WTC11 (cell line): Measurements from ENCODE around the gene ZNF780B. TPM values are rescaled to one million over a fixed set of nuclear protein-coding genes. Genes with fewer than 3 reads are reported as not detected.

Experiments used
- ATAC-seq: fragments of 200-7000 bp; cut with Tn5 transposase; 2 replicates; pipeline ENCODE4 v1.10.0; 2021; ENCODE audit warnings: mild to moderate bottlenecking, moderate library complexity
- CTCF ChIA-PET: fragments of 300-600 bp; sonication (Branson Sonifier 250); formaldehyde crosslinking; loops from one replicate; lab custom pipeline; 2021; ENCODE audit warnings: antibody characterized with exemption; lab: Charles Lee
- POLR2A ChIA-PET: fragments of 350-600 bp; sonication (Branson Sonifier 250); formaldehyde crosslinking; loops from one replicate; lab custom pipeline; 2021; ENCODE audit warnings: antibody characterized with exemption; lab: Charles Lee
- DNase-seq: peaks from one replicate; pipeline ENCODE4 v3.0.0; 2021; ENCODE audit warnings: low spot score
- H3K27ac Mint-ChIP-seq: 2 replicates; pipeline ENCODE4 v1.8.0; 2021; ENCODE audit warnings: mixed read lengths
- H3K27me3 Mint-ChIP-seq: 2 replicates; pipeline ENCODE4 v1.8.0; 2021; ENCODE audit warnings: low read depth, mild to moderate bottlenecking, moderate library complexity, mixed read lengths
- H3K36me3 Mint-ChIP-seq: 2 replicates; pipeline ENCODE4 v1.8.0; 2021; ENCODE audit warnings: mixed read lengths
- H3K4me1 Mint-ChIP-seq: 2 replicates; pipeline ENCODE4 v1.8.0; 2022; ENCODE audit warnings: mixed read lengths
- H3K4me3 Mint-ChIP-seq: 2 replicates; pipeline ENCODE4 v1.8.0; 2021; ENCODE audit warnings: mild to moderate bottlenecking, moderate library complexity, mixed read lengths
- H3K9me3 Mint-ChIP-seq: 2 replicates; pipeline ENCODE4 v1.8.0; 2021; ENCODE audit warnings: mixed read lengths
- CREB1 ChIP-seq: sonication (generic); formaldehyde crosslinking; IDR thresholded peaks from 2 replicates; pipeline ENCODE4 v1.8.0; 2023; ENCODE audit warnings: mild to moderate bottlenecking, missing genetic modification reagents
- EMX1 ChIP-seq: fragments of 250-450 bp; sonication (Bioruptor Pico); IDR thresholded peaks from 2 replicates; pipeline ENCODE4 v1.8.0; 2021; ENCODE audit warnings: mild to moderate bottlenecking
- ETV6 ChIP-seq: sonication (generic); formaldehyde crosslinking; IDR thresholded peaks from 2 replicates; pipeline ENCODE4 v1.8.1; 2022; ENCODE audit warnings: mild to moderate bottlenecking, missing genetic modification reagents
- FOXK1 ChIP-seq: sonication (generic); formaldehyde crosslinking; IDR thresholded peaks from 2 replicates; pipeline ENCODE4 v1.8.0; 2022; ENCODE audit warnings: mild to moderate bottlenecking, moderate library complexity, missing genetic modification reagents
- FOXP1 ChIP-seq: sonication (generic); formaldehyde crosslinking; IDR thresholded peaks from 2 replicates; pipeline ENCODE4 v1.8.0; 2022; ENCODE audit warnings: missing genetic modification reagents, mild to moderate bottlenecking, moderate library complexity, borderline replicate concordance
- GABPB1 ChIP-seq: sonication (generic); formaldehyde crosslinking; IDR thresholded peaks from 2 replicates; pipeline ENCODE4 v1.8.1; 2023; ENCODE audit warnings: mild to moderate bottlenecking, missing genetic modification reagents
- HMGA2 ChIP-seq: fragments of 250-450 bp; sonication (Bioruptor Pico); IDR thresholded peaks from 2 replicates; pipeline ENCODE4 v1.4.0; 2021; ENCODE audit warnings: mild to moderate bottlenecking, moderate library complexity
- KAT7 ChIP-seq: sonication (generic); formaldehyde crosslinking; IDR thresholded peaks from 2 replicates; pipeline ENCODE4 v1.8.1; 2023; ENCODE audit warnings: missing genetic modification reagents, mild to moderate bottlenecking, borderline replicate concordance
- MLX ChIP-seq: sonication (generic); formaldehyde crosslinking; IDR thresholded peaks from 2 replicates; pipeline ENCODE4 v1.8.1; 2023; ENCODE audit warnings: mild to moderate bottlenecking, missing genetic modification reagents, moderate library complexity
- MYBL2 ChIP-seq: sonication (generic); formaldehyde crosslinking; IDR thresholded peaks from 2 replicates; pipeline ENCODE4 v1.8.1; 2023; ENCODE audit warnings: mild to moderate bottlenecking, moderate library complexity, missing genetic modification reagents
- NR2C2 ChIP-seq: sonication (generic); formaldehyde crosslinking; IDR thresholded peaks from 2 replicates; pipeline ENCODE4 v1.8.0; 2022; ENCODE audit warnings: mild to moderate bottlenecking, missing genetic modification reagents
- NR3C1 ChIP-seq: sonication (generic); formaldehyde crosslinking; conservative IDR thresholded peaks from 2 replicates; pipeline ENCODE4 v1.8.1; 2023; ENCODE audit warnings: low read depth, mild to moderate bottlenecking, missing genetic modification reagents
- RELA ChIP-seq: sonication (generic); formaldehyde crosslinking; IDR thresholded peaks from 2 replicates; pipeline ENCODE4 v1.8.1; 2022; ENCODE audit warnings: missing genetic modification reagents, mild to moderate bottlenecking, borderline replicate concordance
- SMAD3 ChIP-seq: sonication (generic); formaldehyde crosslinking; IDR thresholded peaks from 2 replicates; pipeline ENCODE4 v1.8.0; 2022; ENCODE audit warnings: missing genetic modification reagents, mild to moderate bottlenecking, borderline replicate concordance
- SMAD4 ChIP-seq: sonication (generic); formaldehyde crosslinking; IDR thresholded peaks from 2 replicates; pipeline ENCODE4 v1.8.0; 2022; ENCODE audit warnings: mild to moderate bottlenecking, missing genetic modification reagents
- TEAD4 ChIP-seq: sonication (generic); formaldehyde crosslinking; IDR thresholded peaks from 2 replicates; pipeline ENCODE4 v1.8.0; 2022; ENCODE audit warnings: mild to moderate bottlenecking, missing genetic modification reagents
- ZBTB43 ChIP-seq: sonication (generic); formaldehyde crosslinking; IDR thresholded peaks from 2 replicates; pipeline ENCODE4 v1.8.1; 2023; ENCODE audit warnings: mild to moderate bottlenecking, missing genetic modification reagents
- ZNF232 ChIP-seq: sonication (generic); formaldehyde crosslinking; IDR thresholded peaks from 2 replicates; pipeline ENCODE4 v1.8.0; 2022; ENCODE audit warnings: mild to moderate bottlenecking, missing genetic modification reagents
- ZNF416 ChIP-seq: fragments of 250-450 bp; sonication (Bioruptor Pico); IDR thresholded peaks from 2 replicates; pipeline ENCODE4 v1.9.0; 2021; ENCODE audit warnings: mild to moderate bottlenecking, inconsistent platforms
- ZNF423 ChIP-seq: fragments of 250-450 bp; sonication (Bioruptor Pico); IDR thresholded peaks from 2 replicates; pipeline ENCODE4 v2.1.2; 2022; ENCODE audit warnings: mild to moderate bottlenecking, moderate library complexity
- ZNF671 ChIP-seq: fragments of 250-450 bp; sonication (Bioruptor Pico); IDR thresholded peaks from 2 replicates; pipeline ENCODE4 v1.8.0; 2021; ENCODE audit warnings: mild to moderate bottlenecking
- total RNA-seq: library from RNA; stranded (reverse); gene quantifications from 3 replicates; pipeline ENCODE4 v1.2.3, GENCODE V29; 2021
- TF ChIP-seq, protein P1 (sequence below): sonication (generic); formaldehyde crosslinking; conservative IDR thresholded peaks from 2 replicates; pipeline ENCODE4 v1.8.1; 2023; ENCODE audit warnings: mild to moderate bottlenecking, low read depth, missing genetic modification reagents, moderate library complexity
- TF ChIP-seq, protein P2 (sequence below): sonication (generic); formaldehyde crosslinking; IDR thresholded peaks from 2 replicates; pipeline ENCODE4 v1.8.1; 2023; ENCODE audit warnings: mild to moderate bottlenecking, moderate library complexity, missing genetic modification reagents
- TF ChIP-seq, protein P3 (sequence below): fragments of 250-450 bp; sonication (Bioruptor Pico); IDR thresholded peaks from 2 replicates; pipeline ENCODE4 v1.8.0; 2021; ENCODE audit warnings: mild to moderate bottlenecking
- TF ChIP-seq, protein P4 (sequence below): sonication (generic); formaldehyde crosslinking; IDR thresholded peaks from 2 replicates; pipeline ENCODE4 v1.8.0; 2022; ENCODE audit warnings: mild to moderate bottlenecking, missing genetic modification reagents

The ZNF780B gene
- total RNA-seq, 1 experiment from 2014 or later, result 22.9 TPM

DNA sequence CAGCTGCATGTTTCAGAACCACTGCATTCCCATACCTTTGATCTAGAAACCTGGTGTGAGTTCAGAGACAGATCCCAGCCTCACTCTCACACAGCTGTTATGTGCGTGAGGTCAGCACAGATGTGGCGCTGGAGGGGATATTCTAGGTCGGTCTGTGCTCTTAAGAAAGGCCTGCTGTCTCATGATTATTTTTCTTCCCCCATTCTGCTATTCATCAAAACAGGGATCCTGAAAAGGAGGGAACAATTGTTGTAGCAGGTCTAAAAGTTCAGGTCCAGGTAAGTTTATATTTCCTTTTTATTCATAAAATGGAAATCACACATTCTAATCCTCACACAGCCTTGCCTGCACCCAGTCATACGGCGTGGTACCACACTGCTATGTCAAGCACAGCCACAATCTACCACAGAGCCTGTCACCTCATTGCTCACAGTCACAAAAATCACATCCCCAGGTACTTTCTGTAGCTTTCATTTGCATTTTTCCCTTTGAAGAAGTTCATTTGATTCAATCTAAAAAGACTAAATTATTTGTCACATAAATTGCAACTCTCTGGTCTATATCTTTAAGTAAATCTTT, 58.3 kb downstream of the ZNF780B start:
- H3K27ac Mint-ChIP-seq, result no peak overlapping the region
- ATAC-seq, result no peak
- peak overlapping the region; percentile 99 for H3K4me3 Mint-ChIP-seq
- peaks cover 21% of the 10 kb centered on the region for H3K36me3 Mint-ChIP-seq
- H3K4me1 Mint-ChIP-seq, result peaks cover 14% of the 10 kb centered on the region
- POLR2A ChIA-PET, result interaction anchor here (1.7 kb wide), 1 partner anchor 27 kb away, joined by 5 read pairs; the partner anchor contains the start of gene PSMC4
- CTCF ChIA-PET, result interaction anchor here (1.0 to 1.1 kb wide), 3 partner anchors 27 to 220 kb away, joined by 3 to 4 read pairs (median 3); partner anchors contain the start of genes PSMC4, TTC9B and ZNF780A
- TF ChIP-seq CREB1, result no peak
- TF ChIP-seq MYBL2 (CRISPR knock-in tag), result no peak
- no peak for TF ChIP-seq EMX1
- TF ChIP-seq HMGA2 (CRISPR knock-in tag), result no peak
- TF ChIP-seq, protein P1, sequence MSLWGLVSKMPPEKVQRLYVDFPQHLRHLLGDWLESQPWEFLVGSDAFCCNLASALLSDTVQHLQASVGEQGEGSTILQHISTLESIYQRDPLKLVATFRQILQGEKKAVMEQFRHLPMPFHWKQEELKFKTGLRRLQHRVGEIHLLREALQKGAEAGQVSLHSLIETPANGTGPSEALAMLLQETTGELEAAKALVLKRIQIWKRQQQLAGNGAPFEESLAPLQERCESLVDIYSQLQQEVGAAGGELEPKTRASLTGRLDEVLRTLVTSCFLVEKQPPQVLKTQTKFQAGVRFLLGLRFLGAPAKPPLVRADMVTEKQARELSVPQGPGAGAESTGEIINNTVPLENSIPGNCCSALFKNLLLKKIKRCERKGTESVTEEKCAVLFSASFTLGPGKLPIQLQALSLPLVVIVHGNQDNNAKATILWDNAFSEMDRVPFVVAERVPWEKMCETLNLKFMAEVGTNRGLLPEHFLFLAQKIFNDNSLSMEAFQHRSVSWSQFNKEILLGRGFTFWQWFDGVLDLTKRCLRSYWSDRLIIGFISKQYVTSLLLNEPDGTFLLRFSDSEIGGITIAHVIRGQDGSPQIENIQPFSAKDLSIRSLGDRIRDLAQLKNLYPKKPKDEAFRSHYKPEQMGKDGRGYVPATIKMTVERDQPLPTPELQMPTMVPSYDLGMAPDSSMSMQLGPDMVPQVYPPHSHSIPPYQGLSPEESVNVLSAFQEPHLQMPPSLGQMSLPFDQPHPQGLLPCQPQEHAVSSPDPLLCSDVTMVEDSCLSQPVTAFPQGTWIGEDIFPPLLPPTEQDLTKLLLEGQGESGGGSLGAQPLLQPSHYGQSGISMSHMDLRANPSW (CRISPR knock-in tag), result no peak
- TF ChIP-seq ETV6, result no peak
- no peak for TF ChIP-seq SMAD4
- TF ChIP-seq, protein P2, sequence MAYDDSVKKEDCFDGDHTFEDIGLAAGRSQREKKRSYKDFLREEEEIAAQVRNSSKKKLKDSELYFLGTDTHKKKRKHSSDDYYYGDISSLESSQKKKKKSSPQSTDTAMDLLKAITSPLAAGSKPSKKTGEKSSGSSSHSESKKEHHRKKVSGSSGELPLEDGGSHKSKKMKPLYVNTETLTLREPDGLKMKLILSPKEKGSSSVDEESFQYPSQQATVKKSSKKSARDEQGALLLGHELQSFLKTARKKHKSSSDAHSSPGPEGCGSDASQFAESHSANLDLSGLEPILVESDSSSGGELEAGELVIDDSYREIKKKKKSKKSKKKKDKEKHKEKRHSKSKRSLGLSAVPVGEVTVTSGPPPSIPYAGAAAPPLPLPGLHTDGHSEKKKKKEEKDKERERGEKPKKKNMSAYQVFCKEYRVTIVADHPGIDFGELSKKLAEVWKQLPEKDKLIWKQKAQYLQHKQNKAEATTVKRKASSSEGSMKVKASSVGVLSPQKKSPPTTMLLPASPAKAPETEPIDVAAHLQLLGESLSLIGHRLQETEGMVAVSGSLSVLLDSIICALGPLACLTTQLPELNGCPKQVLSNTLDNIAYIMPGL (CRISPR knock-in tag), result no peak
- TF ChIP-seq ZNF423 (CRISPR knock-in tag), result no peak
- no peak for TF ChIP-seq NR3C1
- TF ChIP-seq ZNF232 (CRISPR knock-in tag), result no peak
- TF ChIP-seq, protein P3, sequence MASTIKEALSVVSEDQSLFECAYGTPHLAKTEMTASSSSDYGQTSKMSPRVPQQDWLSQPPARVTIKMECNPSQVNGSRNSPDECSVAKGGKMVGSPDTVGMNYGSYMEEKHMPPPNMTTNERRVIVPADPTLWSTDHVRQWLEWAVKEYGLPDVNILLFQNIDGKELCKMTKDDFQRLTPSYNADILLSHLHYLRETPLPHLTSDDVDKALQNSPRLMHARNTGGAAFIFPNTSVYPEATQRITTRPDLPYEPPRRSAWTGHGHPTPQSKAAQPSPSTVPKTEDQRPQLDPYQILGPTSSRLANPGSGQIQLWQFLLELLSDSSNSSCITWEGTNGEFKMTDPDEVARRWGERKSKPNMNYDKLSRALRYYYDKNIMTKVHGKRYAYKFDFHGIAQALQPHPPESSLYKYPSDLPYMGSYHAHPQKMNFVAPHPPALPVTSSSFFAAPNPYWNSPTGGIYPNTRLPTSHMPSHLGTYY (CRISPR knock-in tag), result no peak
- TF ChIP-seq ZNF416 (CRISPR knock-in tag), result no peak
- TF ChIP-seq SMAD3 (CRISPR knock-in tag), result no peak
- TF ChIP-seq RELA (CRISPR knock-in tag), result no peak
- TF ChIP-seq, all 79 proteins: peak for 0
- H3K27me3 Mint-ChIP-seq, result no peaks in the 10 kb centered on the region
- H3K9me3 Mint-ChIP-seq, result peaks cover 25% of the 10 kb centered on the region
- no peak for DNase-seq

GRCh38 chr19:39996811-39997637, 59.0 kb downstream of the ZNF780B start, which contains the start of gene ZNF546:
TSS of gene ZNF546 (plus strand) at chr19:39997060. CDS start at chr19:39998327, 1,267 bp downstream.
- Mint-ChIP-seq H3K4me1 (peaks cover 14% of the 10 kb centered on the region), H3K4me3 (peak within 1 kb of the TSS; percentile 99), H3K27me3 (no peaks in the 10 kb centered on the region), H3K36me3 (peaks cover 21% of the 10 kb centered on the region), H3K27ac (peak within 1 kb of the TSS; percentile 91), H3K9me3 (peaks cover 25% of the 10 kb centered on the region)
- ChIA-PET CTCF (interaction anchor here (1.0 to 1.1 kb wide), 4 partner anchors 26 to 221 kb away, joined by 3 to 4 read pairs (median 3); partner anchors contain the start of genes PSMC4, TTC9B and ZNF780A), POLR2A (interaction anchor here (1.7 kb wide), 1 partner anchor 26 kb away, joined by 5 read pairs; the partner anchor contains the start of gene PSMC4)
- peak; percentile 71 for DNase-seq
- peak; percentile 95 for ATAC-seq
- TF ChIP-seq FOXK1 (peak; percentile 68; the same call in 1 of the 2 replicates), NR2C2 (CRISPR knock-in tag) (0 out of 2 replicates have a peak, but pooled peaks have one; percentile 6), FOXP1 (CRISPR knock-in tag) (peak; percentile 56; the same call in 1 of the 2 replicates), TEAD4 (CRISPR knock-in tag) (0 out of 2 replicates have a peak, but pooled peaks have one; percentile 50), KAT7 (CRISPR knock-in tag) (0 out of 2 replicates have a peak, but pooled peaks have one; percentile 54), MLX (CRISPR knock-in tag) (no peak), ZNF671 (CRISPR knock-in tag) (no peak), MYBL2 (CRISPR knock-in tag) (peak; percentile 85), ZBTB43 (CRISPR knock-in tag) (peak; percentile 53; the same call in 1 of the 2 replicates), GABPB1 (CRISPR knock-in tag) (peak; percentile 57)
- TF ChIP-seq, protein P4, sequence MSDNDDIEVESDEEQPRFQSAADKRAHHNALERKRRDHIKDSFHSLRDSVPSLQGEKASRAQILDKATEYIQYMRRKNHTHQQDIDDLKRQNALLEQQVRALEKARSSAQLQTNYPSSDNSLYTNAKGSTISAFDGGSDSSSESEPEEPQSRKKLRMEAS (CRISPR knock-in tag), result peak; percentile 58
